Measurements from ENCODE around the gene SMIM41.

Gene SMIM41

DNA sequence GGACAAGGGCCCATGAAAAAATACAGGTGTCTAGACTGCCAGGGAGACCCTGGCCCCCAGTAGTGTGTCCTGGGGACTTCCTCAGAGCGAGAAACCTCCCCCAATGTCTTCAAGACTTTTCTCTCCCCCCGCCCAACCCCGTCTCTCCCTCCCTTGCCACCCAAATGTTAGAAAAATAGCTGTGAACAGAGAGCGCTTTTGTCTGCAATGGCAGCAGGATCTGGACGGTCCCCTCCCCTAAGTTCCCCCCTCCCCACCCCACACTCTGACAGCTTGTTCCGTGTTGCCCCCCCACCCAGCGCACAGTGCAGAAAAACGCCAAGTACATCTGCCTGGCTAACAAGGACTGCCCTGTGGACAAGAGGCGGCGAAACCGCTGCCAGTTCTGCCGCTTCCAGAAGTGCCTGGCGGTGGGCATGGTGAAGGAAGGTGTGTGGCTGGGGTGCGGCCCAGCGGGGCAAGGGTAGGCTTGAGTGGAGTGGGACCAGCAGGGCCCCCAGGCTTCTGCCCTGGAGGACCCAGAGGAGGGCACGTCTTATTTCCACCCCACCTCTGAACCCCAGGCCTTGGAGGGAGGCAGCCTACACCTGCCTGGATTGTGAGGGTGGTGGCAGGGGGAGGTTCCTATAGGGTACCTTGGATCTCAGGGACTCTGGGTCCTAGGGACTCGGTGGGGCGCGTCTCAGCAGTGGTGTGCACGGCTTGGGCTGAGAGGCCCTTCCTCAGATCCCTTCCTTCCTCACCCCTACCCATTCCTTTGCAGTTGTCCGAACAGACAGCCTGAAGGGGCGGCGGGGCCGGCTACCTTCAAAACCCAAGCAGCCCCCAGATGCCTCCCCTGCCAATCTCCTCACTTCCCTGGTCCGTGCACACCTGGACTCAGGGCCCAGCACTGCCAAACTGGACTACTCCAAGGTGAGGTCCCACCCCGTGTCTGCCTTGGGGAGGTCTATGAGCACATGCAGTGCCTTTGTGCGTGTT lies 23.5 kb upstream of the SMIM41 start:
- H3K9ac ChIP-seq (ENCODE audit: low read depth, low read length), result no peak overlapping the region
- H3K4me1 ChIP-seq (ENCODE audit: insufficient read depth, low read length), result peaks cover 4% of the 10 kb centered on the region; the same call in 1 of the 2 replicates
- no peaks in the 10 kb centered on the region for H3K9me3 ChIP-seq (ENCODE audit: control insufficient read depth, insufficient read depth, low read length)
- H3K36me3 ChIP-seq (ENCODE audit: insufficient read depth, low read length), result no peaks in the 10 kb centered on the region; the same call in 1 of the 2 replicates

DNA sequence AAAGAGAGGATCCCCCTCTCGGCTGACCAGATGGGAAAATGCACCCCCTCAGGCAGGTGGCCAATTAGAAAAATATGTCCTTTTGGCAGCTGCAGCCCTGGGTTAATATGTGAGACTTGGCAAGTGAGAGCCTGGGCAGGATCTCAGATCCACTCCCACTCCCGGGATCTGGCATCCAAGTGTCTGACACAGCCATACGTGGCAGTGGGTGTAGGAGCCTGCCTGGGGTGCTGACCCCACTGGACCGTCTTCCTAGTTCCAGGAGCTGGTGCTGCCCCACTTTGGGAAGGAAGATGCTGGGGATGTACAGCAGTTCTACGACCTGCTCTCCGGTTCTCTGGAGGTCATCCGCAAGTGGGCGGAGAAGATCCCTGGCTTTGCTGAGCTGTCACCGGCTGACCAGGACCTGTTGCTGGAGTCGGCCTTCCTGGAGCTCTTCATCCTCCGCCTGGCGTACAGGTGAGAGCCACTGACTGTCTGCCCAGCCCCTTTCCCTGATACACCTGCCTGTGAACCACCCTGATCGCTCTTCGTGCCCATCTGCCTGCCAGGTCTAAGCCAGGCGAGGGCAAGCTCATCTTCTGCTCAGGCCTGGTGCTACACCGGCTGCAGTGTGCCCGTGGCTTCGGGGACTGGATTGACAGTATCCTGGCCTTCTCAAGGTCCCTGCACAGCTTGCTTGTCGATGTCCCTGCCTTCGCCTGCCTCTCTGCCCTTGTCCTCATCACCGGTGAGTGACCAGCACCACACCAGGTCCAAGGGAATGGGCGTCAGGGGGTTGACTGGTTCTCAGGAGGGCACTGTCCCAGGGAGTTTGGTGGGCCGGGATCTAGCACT lies 22.5 kb upstream of the SMIM41 start:
- peaks cover 4% of the 10 kb centered on the region; the same call in 1 of the 2 replicates for H3K4me1 ChIP-seq (ENCODE audit: insufficient read depth, low read length)
- H3K36me3 ChIP-seq (ENCODE audit: insufficient read depth, low read length), result no peaks in the 10 kb centered on the region; the same call in 1 of the 2 replicates
- no peak overlapping the region for H3K9ac ChIP-seq (ENCODE audit: low read depth, low read length)
- H3K9me3 ChIP-seq (ENCODE audit: control insufficient read depth, insufficient read depth, low read length), result no peaks in the 10 kb centered on the region

DNA sequence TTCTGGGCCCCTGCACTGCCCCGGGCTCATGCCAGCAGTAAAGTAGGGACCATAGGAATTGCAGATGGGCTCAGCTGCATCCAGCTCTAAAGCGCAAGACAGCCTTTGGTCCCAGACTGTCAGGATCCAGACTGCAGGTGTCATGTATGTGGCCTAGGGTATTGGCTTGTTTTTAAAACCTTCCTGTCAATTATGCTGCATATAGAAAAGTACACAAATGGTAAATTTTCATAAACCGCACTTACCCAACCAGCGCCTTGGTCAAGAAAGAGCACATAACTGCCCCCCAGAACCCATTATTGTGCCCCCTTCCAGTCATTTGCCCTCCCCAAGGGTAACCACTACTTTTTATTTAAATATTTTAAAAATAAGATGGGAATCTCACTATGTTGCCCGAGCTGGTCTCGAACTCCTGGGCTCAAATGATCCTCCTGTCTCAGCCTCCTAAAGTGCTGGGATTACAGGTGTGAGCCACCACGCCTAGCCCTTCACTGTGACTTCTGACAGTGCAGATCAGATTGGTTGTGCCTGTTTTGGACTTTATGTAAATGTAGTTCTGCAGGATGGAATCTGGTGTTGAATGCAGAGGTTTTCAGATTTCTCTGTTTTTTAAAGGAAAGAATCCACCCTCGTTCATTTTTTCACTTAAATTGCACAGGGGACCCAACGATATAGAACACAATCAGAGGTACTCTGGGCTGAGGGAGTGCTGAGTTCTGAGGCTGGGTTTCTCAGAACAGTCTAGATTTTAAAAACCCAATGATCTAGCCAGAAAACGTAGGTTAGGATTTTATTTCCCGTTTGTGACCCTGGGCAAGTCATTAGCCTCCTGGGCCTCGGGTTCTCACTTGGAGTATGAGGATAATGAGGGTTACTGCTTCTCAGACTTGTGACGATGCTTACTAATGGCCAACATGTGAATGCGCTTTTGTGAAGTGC lies 21.6 kb upstream of the SMIM41 start:
- no peaks in the 10 kb centered on the region for H3K4me1 ChIP-seq (ENCODE audit: insufficient read depth, low read length)
- H3K36me3 ChIP-seq (ENCODE audit: insufficient read depth, low read length), result no peaks in the 10 kb centered on the region; the same call in 1 of the 2 replicates
- H3K9ac ChIP-seq (ENCODE audit: low read depth, low read length), result no peak overlapping the region
- no peaks in the 10 kb centered on the region for H3K9me3 ChIP-seq (ENCODE audit: control insufficient read depth, insufficient read depth, low read length)

- no peaks in the 10 kb centered on the region; the same call in 1 of the 2 replicates for H3K36me3 ChIP-seq (ENCODE audit: insufficient read depth, low read length)
- no peaks in the 10 kb centered on the region for H3K9me3 ChIP-seq (ENCODE audit: control insufficient read depth, insufficient read depth, low read length)
- no peak overlapping the region for H3K9ac ChIP-seq (ENCODE audit: low read depth, low read length)
- no peaks in the 10 kb centered on the region for H3K4me1 ChIP-seq (ENCODE audit: insufficient read depth, low read length)
Observed at GRCh38 chr12:52058631-52059361, 20.7 kb upstream of the SMIM41 start.

DNA sequence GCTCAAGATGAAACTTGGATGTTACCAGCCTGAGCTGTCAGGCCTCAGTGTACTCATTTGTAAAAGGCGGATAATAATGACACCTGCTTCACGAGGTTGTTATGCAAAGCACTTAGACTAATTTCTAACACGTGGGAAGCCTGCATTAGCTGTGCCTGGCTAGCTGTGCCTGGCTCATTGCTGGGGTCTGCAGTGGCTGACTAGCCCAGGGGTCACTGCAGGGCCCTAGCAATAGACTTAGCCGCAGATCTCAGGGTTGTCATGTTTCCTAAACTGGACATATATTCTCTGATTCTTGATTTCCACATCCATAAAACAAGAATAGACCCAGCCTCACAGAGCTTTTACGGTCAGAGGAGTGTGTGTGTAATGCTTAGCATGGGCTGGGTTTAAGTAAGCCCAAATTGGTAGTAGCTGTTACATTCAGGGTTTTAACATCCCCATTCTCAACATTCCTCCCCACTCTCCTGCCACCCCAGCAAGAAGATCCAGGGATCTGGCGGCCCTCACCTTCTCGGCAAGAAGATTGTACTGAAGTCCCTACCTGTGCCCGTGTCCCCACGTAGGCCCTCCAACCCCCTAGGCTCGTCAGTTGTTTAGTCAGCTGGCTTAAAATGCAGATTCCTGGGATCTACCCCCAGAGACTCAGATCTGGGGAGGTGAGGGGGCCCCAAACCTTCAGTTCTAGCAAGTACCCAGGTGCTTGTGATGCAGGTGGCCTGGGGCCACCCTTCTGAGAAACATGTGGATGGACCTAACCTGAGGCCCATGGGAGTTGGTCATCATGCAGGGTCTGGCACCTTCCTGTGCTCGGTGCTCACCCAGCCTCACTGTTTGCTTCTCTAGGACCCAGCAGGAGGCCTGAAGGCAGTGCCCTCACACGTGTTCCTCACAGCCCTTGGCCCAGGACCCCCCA lies 19.7 kb upstream of the SMIM41 start:
- Histone ChIP-seq H3K9me3 (ENCODE audit: control insufficient read depth, insufficient read depth, low read length) (no peaks in the 10 kb centered on the region), H3K9ac (ENCODE audit: low read depth, low read length) (no peak overlapping the region), H3K4me1 (ENCODE audit: insufficient read depth, low read length) (no peaks in the 10 kb centered on the region; the same call in 1 of the 2 replicates), H3K36me3 (ENCODE audit: insufficient read depth, low read length) (no peaks in the 10 kb centered on the region; the same call in 1 of the 2 replicates)

DNA sequence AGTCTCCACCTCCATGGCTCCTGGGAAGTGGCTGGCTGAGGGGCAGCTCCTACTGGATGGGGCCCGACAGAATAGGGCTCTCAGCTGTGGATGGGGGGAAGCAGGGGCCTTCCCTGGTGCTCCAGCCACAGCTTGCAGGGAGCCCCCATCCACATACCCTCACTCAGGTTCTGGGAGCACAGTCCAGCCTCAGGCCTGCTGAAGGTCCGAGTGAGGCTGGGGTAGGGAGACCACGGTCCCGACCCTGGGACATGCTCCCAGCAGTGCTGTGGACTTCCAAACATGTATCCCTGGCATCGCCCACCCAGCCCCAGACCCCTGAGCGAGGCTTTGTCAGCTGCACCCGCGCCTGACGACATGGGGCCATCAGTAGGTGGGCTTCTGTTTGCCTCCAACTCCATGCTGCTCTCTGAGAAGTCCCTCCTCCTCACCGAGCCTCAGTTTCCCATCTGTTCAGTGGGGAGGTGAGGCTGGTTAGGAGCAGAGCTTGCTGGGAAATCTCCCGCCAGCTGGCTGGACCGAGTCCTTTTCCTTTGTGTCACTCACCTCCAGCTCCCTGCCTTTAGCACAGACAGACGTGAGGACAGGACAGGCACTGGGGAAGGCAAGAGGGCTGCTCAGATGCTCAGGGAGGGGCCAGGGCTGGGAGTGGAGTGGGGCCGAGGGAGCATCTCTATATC lies 18.9 kb upstream of the SMIM41 start:
- H3K9ac ChIP-seq (ENCODE audit: low read depth, low read length), result no peak overlapping the region
- no peaks in the 10 kb centered on the region; the same call in 1 of the 2 replicates for H3K4me1 ChIP-seq (ENCODE audit: insufficient read depth, low read length)
- H3K36me3 ChIP-seq (ENCODE audit: insufficient read depth, low read length), result no peaks in the 10 kb centered on the region; the same call in 1 of the 2 replicates

GRCh38 chr12:52061470-52062166 lies 17.9 kb upstream of the SMIM41 start:
- Histone ChIP-seq H3K9ac (ENCODE audit: low read depth, low read length) (no peak overlapping the region), H3K36me3 (ENCODE audit: insufficient read depth, low read length) (no peaks in the 10 kb centered on the region; the same call in 1 of the 2 replicates), H3K4me1 (ENCODE audit: insufficient read depth, low read length) (no peaks in the 10 kb centered on the region; the same call in 1 of the 2 replicates), H3K9me3 (ENCODE audit: control insufficient read depth, insufficient read depth, low read length) (no peaks in the 10 kb centered on the region)

More for the DNA sequence above, 18.9 kb upstream of the SMIM41 start:
- no peaks in the 10 kb centered on the region for H3K9me3 ChIP-seq (ENCODE audit: control insufficient read depth, insufficient read depth, low read length)

DNA sequence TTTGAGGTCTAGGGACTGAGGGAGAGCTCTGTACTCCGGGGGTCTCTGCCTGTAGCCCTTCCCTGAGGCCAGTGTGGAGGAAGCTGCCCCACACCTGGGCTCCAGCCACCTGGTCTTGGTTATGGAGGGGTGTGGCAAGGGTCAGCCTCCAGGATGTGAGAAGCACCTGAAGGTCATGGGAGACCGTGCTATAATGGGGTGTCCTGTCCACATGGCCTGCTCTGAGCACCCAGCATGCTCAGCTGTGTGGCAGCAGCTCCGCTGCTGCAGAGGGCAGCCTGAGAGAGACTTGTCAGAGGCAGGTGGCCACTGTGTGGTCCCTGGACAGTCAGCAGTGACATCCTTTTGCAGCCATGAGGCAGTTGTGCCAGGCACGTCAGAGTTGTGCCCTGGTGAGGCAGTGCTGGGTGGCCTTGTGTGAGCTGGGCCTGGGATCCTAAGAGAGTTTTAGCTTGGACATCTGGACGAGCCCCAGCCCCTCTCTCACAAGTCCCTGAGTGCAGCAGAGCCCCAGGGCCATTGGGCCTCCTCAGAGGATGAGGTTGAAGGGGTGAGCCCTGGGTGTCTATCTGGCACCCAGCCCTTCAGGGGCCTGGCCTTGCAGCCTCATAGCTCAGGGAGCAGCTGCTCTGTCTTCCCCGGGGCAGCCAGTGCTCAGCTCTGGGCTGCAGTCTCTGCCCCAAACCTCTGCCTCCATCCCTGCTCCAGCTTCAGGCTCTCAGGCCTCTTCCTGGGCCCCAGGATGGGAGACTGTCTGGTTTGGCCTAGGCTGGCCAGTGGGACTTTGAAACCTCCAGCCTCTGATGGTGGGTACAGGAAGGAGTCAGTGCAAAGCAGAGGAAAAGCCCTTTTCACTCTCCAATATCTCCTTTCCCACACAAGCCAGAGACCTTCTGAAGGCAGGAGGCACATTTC lies 17.1 kb upstream of the SMIM41 start:
- H3K9me3 ChIP-seq (ENCODE audit: control insufficient read depth, insufficient read depth, low read length), result no peaks in the 10 kb centered on the region
- no peak overlapping the region for H3K9ac ChIP-seq (ENCODE audit: low read depth, low read length)
- no peaks in the 10 kb centered on the region; the same call in 1 of the 2 replicates for H3K36me3 ChIP-seq (ENCODE audit: insufficient read depth, low read length)
- H3K4me1 ChIP-seq (ENCODE audit: insufficient read depth, low read length), result no peaks in the 10 kb centered on the region; the same call in 1 of the 2 replicates

DNA sequence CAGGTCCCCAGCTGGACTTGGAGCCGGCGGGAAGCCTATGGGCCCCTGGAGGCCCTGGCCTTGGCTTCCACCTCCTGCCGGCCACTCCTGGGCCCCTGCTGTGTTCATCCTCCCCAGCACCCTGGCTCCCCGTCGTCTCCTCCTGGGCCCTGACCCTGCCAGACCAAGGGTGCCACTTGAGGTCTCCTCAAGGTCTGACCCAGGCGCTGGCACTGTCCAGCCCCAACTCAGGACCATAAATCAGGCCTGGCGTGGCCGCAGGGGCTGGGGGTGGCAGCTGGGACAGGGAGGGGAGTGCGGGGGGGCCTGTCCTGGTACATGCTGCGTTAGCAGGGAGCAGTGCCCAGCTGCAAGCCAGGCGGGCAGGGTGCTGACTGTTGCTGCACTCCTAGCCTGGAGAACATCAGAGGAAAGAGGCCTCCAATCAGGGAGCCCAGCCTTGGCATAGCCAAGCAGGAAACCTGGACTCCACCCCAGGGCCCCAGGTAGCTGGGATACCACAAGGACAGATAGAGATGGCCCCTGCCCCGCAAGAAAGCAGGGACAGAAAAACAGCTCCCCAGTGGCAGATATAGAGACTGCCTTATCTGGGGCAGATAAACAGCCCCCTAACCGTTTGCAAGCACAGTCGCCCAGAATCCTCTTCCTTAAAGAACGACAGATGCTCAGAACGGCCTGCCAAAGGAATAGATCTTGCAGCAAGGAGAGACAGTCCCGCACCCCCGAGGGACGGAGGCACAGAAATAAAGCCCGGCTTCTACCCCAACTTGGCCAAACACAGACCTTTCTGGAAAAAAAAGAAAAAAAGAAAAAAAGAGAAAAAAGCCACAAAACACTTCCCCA lies 16.2 kb upstream of the SMIM41 start:
- Histone ChIP-seq H3K9ac (ENCODE audit: low read depth, low read length) (no peak overlapping the region), H3K36me3 (ENCODE audit: insufficient read depth, low read length) (no peaks in the 10 kb centered on the region), H3K9me3 (ENCODE audit: control insufficient read depth, insufficient read depth, low read length) (no peaks in the 10 kb centered on the region), H3K4me1 (ENCODE audit: insufficient read depth, low read length) (no peaks in the 10 kb centered on the region; the same call in 1 of the 2 replicates)

GRCh38 chr12:52063981-52064649 lies 15.4 kb upstream of the SMIM41 start:
- Histone ChIP-seq H3K36me3 (ENCODE audit: insufficient read depth, low read length) (no peaks in the 10 kb centered on the region), H3K4me1 (ENCODE audit: insufficient read depth, low read length) (no peaks in the 10 kb centered on the region; the same call in 1 of the 2 replicates), H3K9me3 (ENCODE audit: control insufficient read depth, insufficient read depth, low read length) (no peaks in the 10 kb centered on the region), H3K9ac (ENCODE audit: low read depth, low read length) (no peak overlapping the region)

All from ES-I3 (cell line).